Peyer's patch (tissue), 4 donors: ENCODE measurements around the gene NKX2-4. TPM values are rescaled to one million over a fixed set of nuclear protein-coding genes. Genes with fewer than 3 reads are reported as not detected.

Experiments
- DNase-seq, 3 donors: peaks; one replicate each; pipeline ENCODE4 v3.0.0-alpha.2; 2017 to 2019
- H3K27ac ChIP-seq, 4 donors: fragments of 200-600 bp; sonication (generic); one replicate each; pipeline ENCODE4 v1.5.1; 2016 to 2019
- H3K27me3 ChIP-seq, 2 donors: fragments of 200-600 bp; sonication (generic); one replicate each; pipeline ENCODE4 v1.5.1; 2019
- H3K36me3 ChIP-seq, 3 donors: fragments of 200-600 bp; sonication (generic); one replicate each; pipeline ENCODE4 v1.5.1; 2016 to 2019
- H3K4me1 ChIP-seq, 4 donors: fragments of 200-600 bp; sonication (generic); one replicate each; pipeline ENCODE4 v1.5.1; 2016 to 2019
- H3K4me3 ChIP-seq, 4 donors: fragments of 200-600 bp; sonication (generic); 1 replicate in 3 of 4; 2 replicates in 1 of 4; pipeline ENCODE4 v1.5.1; 2016 to 2019; ENCODE audit warnings: mild to moderate bottlenecking in 1 of 4
- H3K9me3 ChIP-seq, 4 donors: fragments of 200-600 bp; sonication (generic); one replicate each; pipeline ENCODE4 v1.5.1; 2016 to 2019; ENCODE audit warnings: mild to moderate bottlenecking in 1 of 4
- POLR2A ChIP-seq, 2 donors: fragments of 450-650 bp; IDR thresholded peaks; one replicate each; pipeline ENCODE4 v1.5.1; 2017; ENCODE audit warnings: antibody characterized with exemption in 2 of 2, mild to moderate bottlenecking in 2 of 2, moderate library complexity in 2 of 2
- total RNA-seq, 4 donors: library from RNA; depleted of rRNA; stranded (reverse); fragments of >200 nt; gene quantifications; one replicate each; pipeline ENCODE4 v1.1.0, GENCODE V29; 2016
- TF ChIP-seq, protein P1 (sequence below), 6 experiments: fragments of 450-650 bp in 4 of 6; fragments of 200-600 bp in 2 of 6; sonication (generic) in 1 of 6; IDR thresholded peaks; one replicate each; pipeline ENCODE4 v1.5.1; 2017 to 2019; ENCODE audit warnings: antibody characterized with exemption in 6 of 6, mild to moderate bottlenecking in 3 of 6, moderate library complexity in 1 of 6

Gene NKX2-4
- total RNA-seq, 4 donors from 2014 or later, result not detected

DNA sequence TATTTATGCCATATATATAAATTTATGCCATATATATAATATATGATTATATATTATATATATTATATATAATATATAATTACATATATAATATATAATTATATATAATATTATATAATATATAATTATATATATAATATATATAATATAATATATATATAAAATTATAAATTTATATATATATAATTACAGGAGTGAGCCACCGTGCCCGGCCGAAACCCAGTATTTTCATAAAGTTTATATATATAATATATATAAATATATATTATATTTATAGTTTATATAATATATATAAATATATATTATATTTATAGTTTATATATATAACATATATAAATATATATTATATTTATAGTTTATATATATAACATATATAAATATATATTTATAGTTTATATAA is 31.6 kb downstream of the NKX2-4 start:
- no peak for DNase-seq
- H3K4me3 ChIP-seq, result no peak overlapping the region
- peaks cover 0 to 3% (median 0%) of the 10 kb centered on the region in 4 donors for H3K4me1 ChIP-seq
- TF ChIP-seq, protein P1, sequence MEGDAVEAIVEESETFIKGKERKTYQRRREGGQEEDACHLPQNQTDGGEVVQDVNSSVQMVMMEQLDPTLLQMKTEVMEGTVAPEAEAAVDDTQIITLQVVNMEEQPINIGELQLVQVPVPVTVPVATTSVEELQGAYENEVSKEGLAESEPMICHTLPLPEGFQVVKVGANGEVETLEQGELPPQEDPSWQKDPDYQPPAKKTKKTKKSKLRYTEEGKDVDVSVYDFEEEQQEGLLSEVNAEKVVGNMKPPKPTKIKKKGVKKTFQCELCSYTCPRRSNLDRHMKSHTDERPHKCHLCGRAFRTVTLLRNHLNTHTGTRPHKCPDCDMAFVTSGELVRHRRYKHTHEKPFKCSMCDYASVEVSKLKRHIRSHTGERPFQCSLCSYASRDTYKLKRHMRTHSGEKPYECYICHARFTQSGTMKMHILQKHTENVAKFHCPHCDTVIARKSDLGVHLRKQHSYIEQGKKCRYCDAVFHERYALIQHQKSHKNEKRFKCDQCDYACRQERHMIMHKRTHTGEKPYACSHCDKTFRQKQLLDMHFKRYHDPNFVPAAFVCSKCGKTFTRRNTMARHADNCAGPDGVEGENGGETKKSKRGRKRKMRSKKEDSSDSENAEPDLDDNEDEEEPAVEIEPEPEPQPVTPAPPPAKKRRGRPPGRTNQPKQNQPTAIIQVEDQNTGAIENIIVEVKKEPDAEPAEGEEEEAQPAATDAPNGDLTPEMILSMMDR (IDR thresholded peaks at IDR 0.05), result no peak
- TF ChIP-seq POLR2A (IDR thresholded peaks at IDR 0.05), result no peak
- H3K9me3 ChIP-seq, result no peaks in the 10 kb centered on the region
- H3K27ac ChIP-seq, result no peak overlapping the region
- H3K36me3 ChIP-seq, result peaks cover 0 to 52% (median 0%) of the 10 kb centered on the region in 3 donors
- H3K27me3 ChIP-seq, result no peaks in the 10 kb centered on the region

DNA sequence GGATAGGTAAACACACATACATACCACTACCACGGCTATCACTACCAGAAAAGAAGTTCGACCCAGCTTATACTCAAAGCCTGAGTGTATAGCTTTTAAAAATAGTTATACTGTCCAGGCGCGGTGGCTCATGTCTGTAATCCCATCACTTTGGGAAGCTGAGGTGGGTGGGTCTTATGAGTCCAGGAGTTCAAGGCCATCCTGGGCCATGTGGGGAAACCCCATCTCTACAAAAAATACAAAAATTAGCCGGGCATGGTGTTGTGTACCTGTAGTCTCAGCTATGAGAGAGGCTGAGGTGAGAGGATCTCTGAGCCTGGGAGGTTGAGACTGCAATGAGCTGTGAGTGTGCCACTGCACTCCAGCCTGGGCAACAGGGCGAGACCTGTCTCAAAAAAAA is 32.9 kb downstream of the NKX2-4 start:
- Histone ChIP-seq H3K27ac (no peak overlapping the region), H3K4me1 (peaks cover 0 to 3% (median 0%) of the 10 kb centered on the region in 4 donors), H3K36me3 (peaks cover 0 to 59% (median 0%) of the 10 kb centered on the region in 3 donors), H3K27me3 (no peaks in the 10 kb centered on the region), H3K9me3 (no peaks in the 10 kb centered on the region), H3K4me3 (no peak overlapping the region)
- DNase-seq, result no peak
- no peak for TF ChIP-seq POLR2A (IDR thresholded peaks at IDR 0.05)
- TF ChIP-seq, protein P1 (IDR thresholded peaks at IDR 0.05), result no peak

- DNase-seq, result no peak
- peaks cover 0 to 52% (median 0%) of the 10 kb centered on the region in 3 donors for H3K36me3 ChIP-seq
- no peak overlapping the region for H3K4me3 ChIP-seq
- H3K27ac ChIP-seq, result no peak overlapping the region
- no peaks in the 10 kb centered on the region for H3K27me3 ChIP-seq
- peaks cover 0 to 3% (median 0%) of the 10 kb centered on the region in 4 donors for H3K4me1 ChIP-seq
- H3K9me3 ChIP-seq, result no peaks in the 10 kb centered on the region
- TF ChIP-seq, protein P1 (IDR thresholded peaks at IDR 0.05), result no peak
- TF ChIP-seq POLR2A (IDR thresholded peaks at IDR 0.05), result no peak
Measured at GRCh38 chr20:21361266-21361665, 36.1 kb downstream of the NKX2-4 start.

DNA sequence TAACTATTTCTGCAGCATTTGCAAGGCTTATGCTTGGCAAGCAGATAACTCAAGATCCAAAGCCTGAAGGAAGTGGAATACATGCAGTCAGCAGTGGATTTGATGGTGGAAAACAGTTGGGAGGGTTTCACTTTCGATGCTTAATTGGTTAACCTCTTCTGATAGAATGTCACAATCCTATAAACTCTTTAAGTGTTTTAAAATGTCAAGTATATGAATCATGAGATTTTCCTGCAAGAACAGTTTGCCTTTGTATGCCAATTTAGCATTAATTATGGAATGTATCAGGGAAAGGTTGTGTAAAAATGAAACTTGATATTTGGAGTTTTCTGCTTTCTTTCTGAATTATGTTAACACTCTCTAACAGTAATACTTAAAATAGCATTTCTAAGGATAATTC is 36.6 kb downstream of the NKX2-4 start:
- Histone ChIP-seq H3K4me3 (no peak overlapping the region), H3K27me3 (no peaks in the 10 kb centered on the region), H3K27ac (no peak overlapping the region), H3K36me3 (peaks cover 0 to 54% (median 0%) of the 10 kb centered on the region in 3 donors), H3K9me3 (no peaks in the 10 kb centered on the region), H3K4me1 (peaks cover 0 to 3% (median 0%) of the 10 kb centered on the region in 4 donors)
- DNase-seq, result no peak
- TF ChIP-seq, protein P1 (IDR thresholded peaks at IDR 0.05), result no peak
- no peak for TF ChIP-seq POLR2A (IDR thresholded peaks at IDR 0.05)

GRCh38 chr20:21358737-21359136 is 38.6 kb downstream of the NKX2-4 start:
- H3K4me3 ChIP-seq, result no peak overlapping the region
- H3K27me3 ChIP-seq, result no peaks in the 10 kb centered on the region
- no peak overlapping the region for H3K27ac ChIP-seq
- no peak for DNase-seq
- TF ChIP-seq POLR2A (IDR thresholded peaks at IDR 0.05), result no peak
- TF ChIP-seq, protein P1 (IDR thresholded peaks at IDR 0.05), result no peak
- H3K9me3 ChIP-seq, result no peaks in the 10 kb centered on the region
- peaks cover 0 to 3% (median 0%) of the 10 kb centered on the region in 4 donors for H3K4me1 ChIP-seq
- H3K36me3 ChIP-seq, result peaks cover 0 to 57% (median 0%) of the 10 kb centered on the region in 3 donors

GRCh38 chr20:21357844-21358243 is 39.5 kb downstream of the NKX2-4 start:
- no peaks in the 10 kb centered on the region for H3K9me3 ChIP-seq
- no peak overlapping the region for H3K27ac ChIP-seq
- TF ChIP-seq, protein P1 (IDR thresholded peaks at IDR 0.05), result no peak
- no peak for TF ChIP-seq POLR2A (IDR thresholded peaks at IDR 0.05)
- no peaks in the 10 kb centered on the region for H3K27me3 ChIP-seq
- no peak for DNase-seq
- peaks cover 0 to 51% (median 0%) of the 10 kb centered on the region in 3 donors for H3K36me3 ChIP-seq
- no peak overlapping the region for H3K4me3 ChIP-seq
- peaks cover 0 to 3% (median 0%) of the 10 kb centered on the region in 4 donors for H3K4me1 ChIP-seq
